Neural crest cell (in vitro differentiated cells): ENCODE data around the gene SLC38A8. TPM values are rescaled to one million over a fixed set of nuclear protein-coding genes. Genes with fewer than 3 reads are reported as not detected.

ENCODE experiments used
- DNase-seq: peaks from one replicate; pipeline ENCODE4 v3.0.0; 2021; ENCODE audit warnings: low read depth, mixed read lengths, low spot score
- H3K27ac Mint-ChIP-seq: one replicate; pipeline ENCODE4 v1.8.0; 2021; ENCODE audit warnings: mild to moderate bottlenecking, mixed read lengths; ENCODE audit not compliant: unreplicated experiment
- H3K27me3 Mint-ChIP-seq: 2 replicates; pipeline ENCODE4 v1.8.0; 2021; ENCODE audit warnings: low read depth, mild to moderate bottlenecking, mixed read lengths
- H3K36me3 Mint-ChIP-seq: 2 replicates; pipeline ENCODE4 v1.8.0; 2021; ENCODE audit warnings: low read depth, mild to moderate bottlenecking, mixed read lengths
- H3K4me1 Mint-ChIP-seq: 2 replicates; pipeline ENCODE4 v1.8.0; 2021; ENCODE audit warnings: mixed read lengths
- H3K4me3 Mint-ChIP-seq: one replicate; pipeline ENCODE4 v1.8.0; 2021; ENCODE audit warnings: mild to moderate bottlenecking, mixed read lengths
- H3K9me3 Mint-ChIP-seq: 2 replicates; pipeline ENCODE4 v1.8.0; 2021; ENCODE audit warnings: mixed read lengths
- total RNA-seq: library from RNA; stranded (reverse); gene quantifications from 2 replicates; pipeline ENCODE4 v1.2.1, GENCODE V29; 2021
- TF ChIP-seq, protein P1 (sequence below): fragments of 200-600 bp; sonication (generic); conservative IDR thresholded peaks from 2 replicates; pipeline ENCODE4 v1.5.0; 2021; ENCODE audit warnings: antibody characterized with exemption, mild to moderate bottlenecking

SLC38A8 gene
- total RNA-seq, 1 donor from 2014 or later = not detected

GRCh38 chr16:83979441-83979840, 63.2 kb downstream of the SLC38A8 start:
- Mint-ChIP-seq H3K9me3 (peaks cover 10% of the 10 kb centered on the region), H3K4me1 (peaks cover 11% of the 10 kb centered on the region), H3K36me3 (peaks cover 18% of the 10 kb centered on the region), H3K4me3 (no peak overlapping the region), H3K27me3 (no peaks in the 10 kb centered on the region), H3K27ac (no peak overlapping the region)
- DNase-seq = no peak
- TF ChIP-seq, protein P1, sequence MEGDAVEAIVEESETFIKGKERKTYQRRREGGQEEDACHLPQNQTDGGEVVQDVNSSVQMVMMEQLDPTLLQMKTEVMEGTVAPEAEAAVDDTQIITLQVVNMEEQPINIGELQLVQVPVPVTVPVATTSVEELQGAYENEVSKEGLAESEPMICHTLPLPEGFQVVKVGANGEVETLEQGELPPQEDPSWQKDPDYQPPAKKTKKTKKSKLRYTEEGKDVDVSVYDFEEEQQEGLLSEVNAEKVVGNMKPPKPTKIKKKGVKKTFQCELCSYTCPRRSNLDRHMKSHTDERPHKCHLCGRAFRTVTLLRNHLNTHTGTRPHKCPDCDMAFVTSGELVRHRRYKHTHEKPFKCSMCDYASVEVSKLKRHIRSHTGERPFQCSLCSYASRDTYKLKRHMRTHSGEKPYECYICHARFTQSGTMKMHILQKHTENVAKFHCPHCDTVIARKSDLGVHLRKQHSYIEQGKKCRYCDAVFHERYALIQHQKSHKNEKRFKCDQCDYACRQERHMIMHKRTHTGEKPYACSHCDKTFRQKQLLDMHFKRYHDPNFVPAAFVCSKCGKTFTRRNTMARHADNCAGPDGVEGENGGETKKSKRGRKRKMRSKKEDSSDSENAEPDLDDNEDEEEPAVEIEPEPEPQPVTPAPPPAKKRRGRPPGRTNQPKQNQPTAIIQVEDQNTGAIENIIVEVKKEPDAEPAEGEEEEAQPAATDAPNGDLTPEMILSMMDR = no peak

GRCh38 chr16:83978401-83978904, 64.1 kb downstream of the SLC38A8 start:
- TF ChIP-seq, protein P1 = no peak
- Mint-ChIP-seq H3K36me3 (peaks cover 18% of the 10 kb centered on the region), H3K4me1 (peaks cover 11% of the 10 kb centered on the region), H3K4me3 (no peak overlapping the region), H3K27me3 (no peaks in the 10 kb centered on the region), H3K27ac (no peak overlapping the region), H3K9me3 (peaks cover 10% of the 10 kb centered on the region)
- DNase-seq = no peak

- DNase-seq = no peak
- Mint-ChIP-seq H3K36me3 (peaks cover 17% of the 10 kb centered on the region), H3K27me3 (no peaks in the 10 kb centered on the region), H3K4me3 (no peak overlapping the region), H3K4me1 (peaks cover 11% of the 10 kb centered on the region), H3K9me3 (peaks cover 10% of the 10 kb centered on the region), H3K27ac (no peak overlapping the region)
- TF ChIP-seq, protein P1 = no peak
Measured at GRCh38 chr16:83977056-83977815, 65.4 kb downstream of the SLC38A8 start.

DNA sequence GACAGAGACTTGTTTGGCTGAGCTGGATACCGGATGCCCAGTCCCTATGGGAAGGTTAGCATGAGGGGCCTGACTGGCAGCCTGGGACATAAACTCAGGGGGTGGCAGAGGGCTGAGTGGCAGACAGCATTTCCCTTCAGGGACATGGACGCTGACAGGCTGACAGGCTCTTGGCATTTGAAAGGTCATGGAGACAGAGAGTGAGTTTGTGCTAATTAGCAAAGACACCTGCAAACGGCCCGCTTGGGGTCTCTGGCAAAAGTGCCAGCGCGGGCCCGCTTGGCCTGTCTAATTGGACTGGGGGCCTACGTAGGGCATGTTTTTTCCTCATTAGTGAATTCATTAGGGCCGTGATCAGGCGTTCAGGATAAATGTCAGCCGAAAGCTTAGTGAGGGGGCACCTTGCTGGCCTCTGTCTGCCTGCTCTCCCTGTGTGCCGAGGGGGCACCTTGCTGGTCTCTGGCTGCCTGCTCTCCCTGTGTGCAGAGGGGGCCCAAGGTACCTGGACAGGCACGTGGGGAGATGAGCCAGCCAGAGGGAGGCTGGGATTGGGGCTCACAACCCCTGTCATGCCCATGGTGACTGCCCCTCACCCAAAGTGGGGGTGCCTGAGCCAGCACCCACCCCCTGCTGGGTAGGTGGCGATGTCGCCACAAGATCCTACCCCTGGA, 66.9 kb downstream of the SLC38A8 start:
- Mint-ChIP-seq H3K27ac (no peak overlapping the region), H3K27me3 (no peaks in the 10 kb centered on the region), H3K36me3 (peaks cover 15% of the 10 kb centered on the region), H3K4me1 (peaks cover 11% of the 10 kb centered on the region), H3K4me3 (no peak overlapping the region), H3K9me3 (peaks cover 10% of the 10 kb centered on the region)
- no peak for DNase-seq
- TF ChIP-seq, protein P1 = no peak

GRCh38 chr16:83974475-83974874, 68.1 kb downstream of the SLC38A8 start:
- TF ChIP-seq, protein P1 = no peak
- Mint-ChIP-seq H3K27ac (no peak overlapping the region), H3K36me3 (peaks cover 15% of the 10 kb centered on the region), H3K4me3 (no peak overlapping the region), H3K4me1 (peaks cover 7% of the 10 kb centered on the region), H3K27me3 (peaks cover 7% of the 10 kb centered on the region), H3K9me3 (peaks cover 10% of the 10 kb centered on the region)
- no peak for DNase-seq
